PC-3 (cell line): ENCODE data around the gene PAFAH1B2. TPM values are rescaled to one million over a fixed set of nuclear protein-coding genes. Genes with fewer than 3 reads are reported as not detected.

Source experiments
- ATAC-seq: fragments of 200-7000 bp; cut with Tn5 transposase; 2 replicates; pipeline ENCODE4 v1.9.1; 2020; ENCODE audit warnings: mild to moderate bottlenecking, moderate library complexity
- BruUV-seq: library from RNA; stranded (reverse); fragments of 400-500 nt; replicated peaks from 2 replicates; lab custom pipeline; 2021; lab: Mats Ljungman, UMichigan
- CTCF ChIA-PET: fragments of 300-600 bp; sonication (Branson Sonifier 250); formaldehyde crosslinking; loops from one replicate; lab custom pipeline; 2022; ENCODE audit warnings: antibody characterized with exemption; lab: Charles Lee
- POLR2A ChIA-PET: fragments of 300-600 bp; sonication (Branson Sonifier 250); formaldehyde crosslinking; loops from one replicate; lab custom pipeline; 2022; ENCODE audit warnings: antibody characterized with exemption; ENCODE audit not compliant: unreplicated experiment; lab: Charles Lee
- DNase-seq: peaks from one replicate; pipeline ENCODE4 v3.0.0-alpha.2; 2015
- H2AFZ ChIP-seq: fragments of 300-600 bp; sonication (generic); 2 replicates; pipeline ENCODE4 v1.6.0; 2016; ENCODE audit warnings: antibody characterized with exemption, low read length
- H3F3A ChIP-seq: fragments of 300-600 bp; sonication (generic); one replicate; pipeline ENCODE4 v1.6.0; 2017; ENCODE audit warnings: antibody characterized with exemption, low read length, control low read depth, mild to moderate bottlenecking; ENCODE audit not compliant: unreplicated experiment
- H3K27ac ChIP-seq: fragments of 300-600 bp; sonication (generic); 2 replicates; pipeline ENCODE4 v1.5.1; 2016; ENCODE audit warnings: mild to moderate bottlenecking, low read length
- H3K27me3 ChIP-seq: fragments of 300-600 bp; sonication (generic); 2 replicates; pipeline ENCODE4 v1.6.1; 2016; ENCODE audit warnings: low read length, mixed read lengths
- H3K36me3 ChIP-seq: fragments of 300-600 bp; sonication (generic); 2 replicates; pipeline ENCODE4 v1.6.1; 2016; ENCODE audit warnings: low read depth, mixed run types, low read length, mixed read lengths
- H3K4me1 ChIP-seq: fragments of 300-600 bp; sonication (generic); 2 replicates; pipeline ENCODE4 v1.5.1; 2016; ENCODE audit warnings: low read length; ENCODE audit not compliant: insufficient read depth
- H3K4me2 ChIP-seq: fragments of 300-600 bp; sonication (generic); 2 replicates; pipeline ENCODE4 v1.6.0; 2016; ENCODE audit warnings: low read length
- H3K4me3 ChIP-seq: fragments of 300-600 bp; sonication (generic); 2 replicates; pipeline ENCODE4 v1.5.1; 2016; ENCODE audit warnings: mild to moderate bottlenecking, low read length, mixed read lengths
- H3K79me2 ChIP-seq: fragments of 300-600 bp; sonication (generic); 2 replicates; pipeline ENCODE4 v1.6.1; 2017; ENCODE audit warnings: low read length, mixed read lengths
- H3K9ac ChIP-seq: fragments of 300-600 bp; sonication (generic); 2 replicates; pipeline ENCODE4 v1.6.0; 2016; ENCODE audit warnings: mild to moderate bottlenecking, low read length
- H3K9me2 ChIP-seq: fragments of 300-600 bp; sonication (generic); replicated peaks from 2 replicates; pipeline ENCODE4 v1.6.1; 2016; ENCODE audit warnings: mixed run types, low read length, mixed read lengths
- H3K9me3 ChIP-seq: fragments of 300-600 bp; sonication (generic); 2 replicates; pipeline ENCODE4 v1.6.1; 2016; ENCODE audit warnings: low read length, mixed read lengths
- H4K20me1 ChIP-seq: fragments of 300-600 bp; sonication (generic); 2 replicates; pipeline ENCODE4 v1.6.1; 2016; ENCODE audit warnings: low read length, mixed read lengths
- EZH2 ChIP-seq: fragments of 300-600 bp; sonication (generic); IDR thresholded peaks from one replicate; pipeline ENCODE4 v1.6.1; 2017; ENCODE audit warnings: antibody characterized with exemption, mild to moderate bottlenecking, low read length; ENCODE audit not compliant: unreplicated experiment
- EZH2phosphoT487 ChIP-seq: fragments of 300-600 bp; sonication (generic); IDR thresholded peaks from 2 replicates; pipeline ENCODE4 v1.6.1; 2018; ENCODE audit warnings: mild to moderate bottlenecking, antibody characterized with exemption, low read length, borderline replicate concordance
- intact Hi-C: fragments of 100-400 bp; cut with micrococcal nuclease; formaldehyde crosslinking; loops from 2 replicates; pipeline ENCODE4 v1.9.0; 2023
- total RNA-seq: library from RNA; depleted of rRNA; stranded (reverse); fragments of >200 nt; gene quantifications from 2 replicates; pipeline ENCODE4 v1.2.3, GENCODE V29; 2014
- TF ChIP-seq, protein P1 (sequence below): fragments of 300-600 bp; sonication (generic); conservative IDR thresholded peaks from 2 replicates; pipeline ENCODE4 v1.5.1; 2017; ENCODE audit warnings: antibody characterized with exemption, low read depth, mild to moderate bottlenecking, low read length

The PAFAH1B2 gene
- total RNA-seq, 1 experiment from 2014 or later: 91.6 TPM

- Histone ChIP-seq H3F3A (peaks cover 4% of the 10 kb centered on the region), H3K27ac (peak within 1 kb of the TSS; percentile 32), H2AFZ (peak within 1 kb of the TSS; percentile 95), H3K4me3 (peak within 1 kb of the TSS; percentile 97), H3K4me1 (peaks cover 24% of the 10 kb centered on the region), H3K4me2 (peak within 1 kb of the TSS; percentile 100), H3K27me3 (no peaks in the 10 kb centered on the region), H3K9me2 (no peaks in the 10 kb centered on the region), H3K9me3 (no peaks in the 10 kb centered on the region), H3K79me2 (no peaks in the 10 kb centered on the region), H3K9ac (peak within 1 kb of the TSS; percentile 67), H4K20me1 (no peaks in the 10 kb centered on the region), H3K36me3 (no peaks in the 10 kb centered on the region)
- POLR2A ChIA-PET: interaction anchor here (0.5 to 0.9 kb wide), 2 partner anchors 16 to 34 kb away, joined by 4 read pairs; partner anchors contain the start of gene PAFAH1B2
- TF ChIP-seq, protein P1, sequence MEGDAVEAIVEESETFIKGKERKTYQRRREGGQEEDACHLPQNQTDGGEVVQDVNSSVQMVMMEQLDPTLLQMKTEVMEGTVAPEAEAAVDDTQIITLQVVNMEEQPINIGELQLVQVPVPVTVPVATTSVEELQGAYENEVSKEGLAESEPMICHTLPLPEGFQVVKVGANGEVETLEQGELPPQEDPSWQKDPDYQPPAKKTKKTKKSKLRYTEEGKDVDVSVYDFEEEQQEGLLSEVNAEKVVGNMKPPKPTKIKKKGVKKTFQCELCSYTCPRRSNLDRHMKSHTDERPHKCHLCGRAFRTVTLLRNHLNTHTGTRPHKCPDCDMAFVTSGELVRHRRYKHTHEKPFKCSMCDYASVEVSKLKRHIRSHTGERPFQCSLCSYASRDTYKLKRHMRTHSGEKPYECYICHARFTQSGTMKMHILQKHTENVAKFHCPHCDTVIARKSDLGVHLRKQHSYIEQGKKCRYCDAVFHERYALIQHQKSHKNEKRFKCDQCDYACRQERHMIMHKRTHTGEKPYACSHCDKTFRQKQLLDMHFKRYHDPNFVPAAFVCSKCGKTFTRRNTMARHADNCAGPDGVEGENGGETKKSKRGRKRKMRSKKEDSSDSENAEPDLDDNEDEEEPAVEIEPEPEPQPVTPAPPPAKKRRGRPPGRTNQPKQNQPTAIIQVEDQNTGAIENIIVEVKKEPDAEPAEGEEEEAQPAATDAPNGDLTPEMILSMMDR: no peak
- intact Hi-C loops: loop anchor here (2.0 to 5.0 kb wide), 2 partner anchors 36 to 52 kb away; partner anchors contain the start of gene PAFAH1B2
- no TSS peak for BruUV-seq
- ATAC-seq (peak; percentile 88), DNase-seq (peak; percentile 98)
- CTCF ChIA-PET: interaction anchor here (1.1 kb wide), 2 partner anchors 34 to 53 kb away, joined by 3 read pairs; partner anchors contain the start of gene PAFAH1B2
These were observed 34.3 kb downstream of the PAFAH1B2 start, which contains the start of gene SIDT2 for GRCh38 chr11:117178210-117179034. SIDT2 (plus strand) TSS chr11:117178743; CDS start chr11:117179264, 521 bp downstream.

DNA sequence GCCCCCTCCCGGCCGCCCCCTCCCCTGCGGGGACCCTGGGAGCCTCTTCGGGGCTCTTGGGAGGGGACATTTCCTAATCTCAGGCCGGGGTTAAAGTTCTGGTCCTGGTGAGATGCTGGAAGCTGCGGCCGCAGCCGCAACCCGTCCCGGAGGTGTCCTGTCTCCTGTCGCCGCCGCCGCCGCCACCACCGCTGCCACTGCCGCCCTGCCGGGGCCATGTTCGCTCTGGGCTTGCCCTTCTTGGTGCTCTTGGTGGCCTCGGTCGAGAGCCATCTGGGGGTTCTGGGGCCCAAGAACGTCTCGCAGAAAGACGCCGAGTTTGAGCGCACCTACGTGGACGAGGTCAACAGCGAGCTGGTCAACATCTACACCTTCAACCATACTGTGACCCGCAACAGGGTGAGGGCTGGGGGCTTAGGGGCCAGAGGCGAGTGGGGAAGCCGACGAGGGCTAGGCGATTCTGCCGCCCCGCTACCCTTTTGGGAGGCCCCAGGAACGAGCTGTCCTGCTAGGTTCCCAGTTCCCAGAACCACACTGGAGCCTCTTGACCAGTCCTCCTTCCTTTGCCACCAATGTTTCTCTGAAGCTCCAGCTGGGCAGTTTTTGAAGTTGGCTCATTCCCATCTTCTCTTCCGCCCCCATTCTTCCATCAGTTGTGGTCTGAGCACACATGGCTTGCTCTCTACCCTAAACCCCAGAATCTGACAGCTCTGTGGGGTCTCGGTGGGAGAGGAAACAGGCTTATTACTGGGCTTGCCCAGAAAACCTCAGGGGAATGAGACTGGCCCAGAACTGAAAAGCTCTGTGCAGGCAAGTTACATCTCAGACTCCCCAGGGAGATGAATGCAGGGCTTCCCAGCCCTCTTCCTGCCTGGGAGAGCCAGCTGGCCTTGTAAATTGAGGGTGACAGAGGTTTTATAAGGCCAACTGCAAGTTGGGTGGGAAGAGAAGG is 35.2 kb downstream of the PAFAH1B2 start:
- Histone ChIP-seq H3K4me1 (peaks cover 32% of the 10 kb centered on the region), H3K4me3 (peak overlapping the region; percentile 97), H3K27me3 (no peaks in the 10 kb centered on the region), H3K9me2 (no peaks in the 10 kb centered on the region), H3K9ac (peak overlapping the region; percentile 67), H4K20me1 (no peaks in the 10 kb centered on the region), H3K79me2 (no peaks in the 10 kb centered on the region), H3K27ac (no peak overlapping the region), H3K4me2 (peak overlapping the region; percentile 100), H3K9me3 (no peaks in the 10 kb centered on the region), H2AFZ (peak overlapping the region; percentile 95), H3F3A (no peaks in the 10 kb centered on the region), H3K36me3 (no peaks in the 10 kb centered on the region)
- DNase-seq (peak; percentile 25), ATAC-seq (peak; percentile 48)
- intact Hi-C loops: loop anchor here (2.0 to 5.0 kb wide), 2 partner anchors 37 to 51 kb away; partner anchors contain the start of gene PAFAH1B2
- ChIA-PET POLR2A (interaction anchor here (0.5 kb wide), 2 partner anchors 35 to 391 kb away, joined by 3 read pairs; partner anchors contain the start of genes PAFAH1B2 and ZPR1), CTCF (interaction anchor here (0.6 to 1.1 kb wide), 3 partner anchors 35 to 1511 kb away, joined by 3 to 6 read pairs (median 3); partner anchors contain the start of gene PAFAH1B2)
- BruUV-seq: TSS peak; percentile 36
- TF ChIP-seq EZH2phosphoT487 (no peak), EZH2 (no peak)
- TF ChIP-seq, protein P1: no peak
